HG02870 (cell line): ENCODE data around the gene PIKFYVE.
"Not testable (repeated sequence)": the region's sequence is repeated elsewhere in the genome, so short reads cannot be mapped to it uniquely, and the experiment has no call there.

Experiments used
- ATAC-seq: cut with Tn5 transposase; IDR thresholded peaks from one replicate; pipeline ENCODE4 v1.9.1; 2021; ENCODE audit warnings: mild to moderate bottlenecking, moderate library complexity; ENCODE audit not compliant: unreplicated experiment

PIKFYVE gene

DNA sequence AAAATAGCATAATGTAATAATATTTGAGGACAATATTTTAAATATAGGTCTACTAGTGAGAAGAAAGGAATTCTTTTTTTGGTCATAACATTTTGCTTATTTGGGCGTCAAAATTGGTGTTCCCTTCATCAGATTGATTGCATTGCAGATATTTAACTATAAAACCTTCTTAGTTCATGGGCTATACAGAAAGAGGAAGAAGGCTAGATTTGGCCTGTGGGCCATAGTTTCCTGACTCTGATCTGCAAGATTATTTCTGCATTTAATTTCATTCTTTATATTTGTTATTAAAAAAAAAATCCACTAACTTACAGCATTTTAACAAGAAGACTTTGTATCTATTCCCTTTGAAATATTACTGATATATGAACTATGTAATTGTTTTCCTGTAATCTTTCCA lies 31.9 kb downstream of the PIKFYVE start:
- no peak for ATAC-seq

DNA sequence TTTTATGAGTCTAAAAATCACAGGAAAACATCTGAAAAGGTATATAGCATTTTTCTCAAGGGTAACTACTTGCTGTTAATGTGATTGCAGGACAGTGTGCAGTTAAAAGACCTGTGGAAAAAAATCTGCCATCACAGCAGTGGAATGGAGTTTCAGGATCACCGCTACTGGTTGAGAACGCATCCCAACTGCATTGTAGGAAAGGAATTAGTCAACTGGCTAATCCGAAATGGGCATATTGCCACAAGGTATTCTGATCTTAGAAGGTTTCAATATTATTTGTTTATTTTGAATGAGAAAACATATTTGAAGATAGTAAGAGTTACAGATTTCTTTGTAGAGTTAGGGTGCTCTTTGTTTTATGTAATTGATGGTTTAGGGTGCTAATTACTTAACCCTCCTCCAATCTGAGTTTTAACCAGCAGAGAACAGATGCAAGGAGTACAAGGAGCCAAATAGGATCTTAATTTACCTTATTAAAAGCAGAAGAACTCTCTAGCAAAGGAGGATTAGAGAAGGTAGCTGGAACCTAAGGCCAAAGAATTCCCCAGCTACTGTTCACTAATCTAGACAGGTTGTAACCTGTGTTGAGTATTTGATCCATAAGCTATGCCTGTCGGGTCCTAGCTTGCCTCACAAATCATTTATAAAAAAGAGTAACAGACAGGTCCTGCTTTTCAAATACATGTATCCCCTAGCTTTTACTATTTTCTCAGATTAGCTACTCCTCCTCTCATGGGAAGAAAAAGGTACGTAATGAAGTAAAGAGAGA lies 35.0 kb downstream of the PIKFYVE start:
- ATAC-seq, result no peak

GRCh38 chr2:208304157-208304556 lies 38.1 kb downstream of the PIKFYVE start:
- ATAC-seq, result no peak

- ATAC-seq, result no peak
Measured at GRCh38 chr2:208304695-208305094, 38.6 kb downstream of the PIKFYVE start.

GRCh38 chr2:208306291-208306690 lies 40.2 kb downstream of the PIKFYVE start:
- ATAC-seq, result no peak

DNA sequence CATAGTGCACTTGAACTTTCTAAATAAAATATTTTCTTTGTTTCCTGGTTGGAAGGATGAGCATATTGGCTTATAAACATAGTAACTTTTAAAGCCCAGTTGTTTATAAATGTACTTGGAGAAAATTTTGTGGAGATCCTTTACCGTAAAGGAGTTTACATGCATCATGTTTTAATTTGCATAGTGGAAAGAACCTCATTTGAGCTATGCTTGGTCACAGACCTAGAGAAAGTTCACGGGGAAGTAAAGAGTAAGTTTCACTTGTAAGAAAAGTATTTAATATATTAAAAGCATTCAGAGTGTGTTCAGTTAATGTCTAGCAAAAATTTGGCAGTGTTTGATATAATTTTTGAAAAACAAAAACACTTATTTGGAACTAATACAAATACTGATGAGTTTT lies 45.3 kb downstream of the PIKFYVE start:
- peak; percentile 44 for ATAC-seq

GRCh38 chr2:208311954-208312353 lies 45.9 kb downstream of the PIKFYVE start:
- ATAC-seq, result peak; percentile 57

- ATAC-seq, result peak; percentile 58
Measured at GRCh38 chr2:208315081-208315788, 49.2 kb downstream of the PIKFYVE start.

- ATAC-seq, result no peak
Measured at GRCh38 chr2:208318127-208318526, 52.1 kb downstream of the PIKFYVE start.

- peak; percentile 29 for ATAC-seq
Measured at GRCh38 chr2:208319391-208319790, 53.3 kb downstream of the PIKFYVE start.

- ATAC-seq, result peak; percentile 72
Measured at GRCh38 chr2:208320686-208321085, 54.6 kb downstream of the PIKFYVE start.

DNA sequence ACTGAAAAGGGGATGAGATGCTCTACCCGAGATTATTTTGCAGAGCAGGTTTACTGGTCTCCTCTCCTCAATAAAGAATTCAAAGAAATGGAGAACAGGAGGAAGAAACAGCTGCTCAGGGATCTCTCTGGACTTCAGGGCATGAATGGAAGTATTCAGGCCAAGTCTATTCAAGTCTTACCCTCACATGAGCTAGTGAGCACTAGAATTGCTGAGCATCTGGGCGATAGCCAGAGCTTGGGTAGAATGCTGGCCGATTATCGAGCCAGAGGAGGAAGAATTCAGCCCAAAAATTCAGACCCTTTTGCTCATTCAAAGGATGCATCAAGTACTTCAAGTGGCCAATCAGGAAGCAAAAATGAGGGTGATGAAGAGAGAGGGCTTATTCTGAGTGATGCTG lies 60.0 kb downstream of the PIKFYVE start:
- ATAC-seq, result no peak

- no peak for ATAC-seq
Measured at GRCh38 chr2:208329485-208329884, 63.4 kb downstream of the PIKFYVE start.

- no peak for ATAC-seq
Measured at GRCh38 chr2:208334230-208334629, 68.2 kb downstream of the PIKFYVE start.

- ATAC-seq, result no peak
Measured at GRCh38 chr2:208346756-208347155, 80.7 kb downstream of the PIKFYVE start.

DNA sequence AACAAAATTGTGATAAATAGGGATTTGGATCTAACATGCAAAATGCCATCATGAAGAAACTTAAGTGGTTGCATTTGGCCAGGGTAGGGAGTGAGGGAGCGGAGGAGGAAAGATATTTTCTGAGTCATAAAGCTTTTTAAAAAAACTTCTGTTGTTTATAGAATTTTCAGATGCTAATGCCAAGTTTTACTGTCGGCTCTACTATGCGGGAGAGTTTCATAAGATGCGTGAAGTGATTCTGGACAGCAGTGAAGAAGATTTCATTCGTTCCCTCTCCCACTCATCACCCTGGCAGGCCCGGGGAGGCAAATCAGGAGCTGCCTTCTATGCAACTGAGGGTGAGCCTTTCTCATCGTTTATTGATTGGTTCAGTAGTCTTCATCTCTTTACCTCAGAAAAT lies 84.6 kb downstream of the PIKFYVE start:
- no peak for ATAC-seq

DNA sequence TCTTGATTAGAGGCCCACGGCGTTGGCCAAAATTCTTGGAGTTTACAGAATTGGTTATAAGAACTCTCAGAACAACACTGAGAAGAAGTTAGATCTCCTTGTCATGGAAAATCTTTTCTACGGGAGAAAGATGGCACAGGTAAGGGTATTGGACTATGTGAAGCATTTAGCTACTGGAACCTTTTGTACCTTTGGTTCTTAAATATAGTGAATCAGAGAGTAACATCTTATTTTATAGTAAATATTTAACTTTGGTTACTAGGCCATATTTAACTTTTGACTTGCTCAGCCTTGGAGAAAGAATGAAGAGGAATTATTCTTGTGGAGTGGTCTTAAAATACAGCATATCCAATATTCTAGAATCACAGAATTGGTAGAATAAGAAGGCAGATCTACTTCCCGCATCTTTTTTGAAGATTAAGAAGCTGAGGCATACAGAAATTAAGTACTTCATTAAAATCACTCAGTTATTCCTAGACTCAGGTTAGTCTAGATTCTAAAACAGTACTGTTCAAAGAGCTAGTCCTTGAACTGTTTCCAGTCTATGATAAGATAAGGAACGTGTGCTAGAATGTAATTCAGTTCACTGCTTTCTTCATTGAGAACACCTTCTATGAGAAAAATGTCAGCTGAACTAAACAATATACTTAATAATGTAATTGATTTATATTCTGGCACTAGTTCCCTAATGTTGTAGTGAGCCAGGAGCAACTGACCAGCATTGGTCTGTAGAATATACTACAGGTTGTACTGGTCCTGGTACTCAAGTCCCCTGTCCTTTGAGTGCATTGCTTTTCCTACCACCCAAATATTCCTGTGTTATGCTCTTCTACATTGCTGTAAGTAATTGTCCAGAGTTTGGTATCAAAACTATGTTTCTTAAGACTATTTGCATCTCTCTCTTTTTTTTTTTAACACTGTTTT lies 86.9 kb downstream of the PIKFYVE start:
- no peak for ATAC-seq

DNA sequence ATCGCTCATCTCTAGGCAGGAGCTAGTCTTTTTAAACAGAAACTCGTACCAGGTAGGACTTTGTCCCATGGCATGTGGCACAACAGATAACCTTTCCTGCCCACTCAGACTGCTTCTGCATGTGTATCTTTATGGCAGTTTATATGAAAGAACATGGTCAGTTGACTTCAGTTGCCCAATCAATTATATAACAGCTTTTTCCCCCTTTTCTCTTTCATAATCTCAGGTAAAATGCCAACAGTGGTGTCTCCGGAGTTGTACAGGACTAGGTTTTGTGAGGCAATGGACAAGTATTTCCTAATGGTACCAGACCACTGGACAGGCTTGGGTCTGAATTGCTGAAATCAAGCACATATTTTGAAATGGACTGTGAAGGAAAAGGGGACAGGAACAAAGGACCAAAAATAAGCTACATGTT lies 88.9 kb downstream of the PIKFYVE start:
- ATAC-seq, result no peak

DNA sequence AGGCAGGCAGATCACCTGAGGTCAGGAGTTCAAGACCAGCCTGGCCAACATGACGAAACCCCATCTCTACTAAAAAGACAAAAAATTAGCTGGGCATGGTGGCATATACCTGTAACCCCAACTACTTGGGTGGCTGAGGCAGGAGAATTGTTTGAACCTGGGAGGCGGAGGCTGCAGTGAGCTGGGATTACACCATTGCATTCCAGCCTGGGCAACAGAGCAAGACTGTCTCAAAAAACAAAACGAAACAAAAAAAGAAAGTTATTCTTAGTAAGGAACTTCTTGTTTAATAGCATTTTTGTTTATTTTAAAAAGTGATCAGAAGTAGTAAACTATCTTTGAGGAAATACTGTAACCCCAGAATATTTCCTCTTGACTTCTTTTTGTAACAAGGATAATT lies 90.4 kb downstream of the PIKFYVE start:
- ATAC-seq, result not testable (repeated sequence)

DNA sequence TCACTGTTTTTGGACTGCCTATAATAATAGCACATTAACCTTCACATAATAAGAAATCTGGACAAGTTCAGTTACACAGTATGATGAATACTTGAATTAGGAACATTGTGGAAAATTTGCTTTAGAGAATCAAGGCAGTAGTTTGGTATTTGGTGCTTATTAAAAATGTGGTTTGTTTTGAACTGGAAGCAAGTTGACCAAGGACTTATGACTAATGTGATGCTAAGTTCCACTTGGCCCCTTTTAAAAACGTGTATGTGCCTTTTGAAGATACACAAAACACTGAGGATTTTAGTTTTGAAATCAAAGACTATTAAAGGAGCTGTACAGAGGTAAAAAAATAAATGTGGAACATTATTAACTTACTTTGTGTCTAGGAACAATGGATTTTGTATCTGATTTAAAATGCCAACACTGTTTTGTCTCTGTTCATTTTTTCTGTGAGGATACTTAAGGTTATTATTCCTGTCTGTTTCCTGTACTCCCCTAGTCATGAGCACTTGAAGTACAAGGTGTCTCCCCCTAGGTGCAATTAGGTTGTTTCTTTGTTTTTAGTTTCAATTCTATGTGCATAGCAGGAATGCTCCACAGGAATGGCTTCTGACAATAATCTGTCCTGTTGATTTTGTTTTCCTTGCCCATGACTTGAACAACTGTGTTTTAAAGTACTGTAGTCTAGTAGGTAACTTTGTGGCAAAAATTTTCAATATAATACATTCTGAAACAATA lies 91.0 kb downstream of the PIKFYVE start:
- ATAC-seq, result no peak
